ENCODE data around the gene CASTOR2.
A peak's percentile ranks its signal among the peaks of the same experiment; 100 is the strongest.
"Not testable (repeated sequence)": the region's sequence is repeated elsewhere in the genome, so short reads cannot be mapped to it uniquely, and the experiment has no call there.

CASTOR2 gene

GRCh38 chr7:75072981-75073283 is 108.4 kb downstream of the CASTOR2 start:
- 0 out of 2 replicates have a peak, but pooled peaks have one; percentile 18 for TF ChIP-seq TCF4 (CRISPR knock-in tag; IDR thresholded peaks at IDR 0.05; ENCODE audit: borderline replicate concordance)
- no peak for TF ChIP-seq ZNF8 (CRISPR knock-in tag; IDR thresholded peaks at IDR 0.05)
- TF ChIP-seq SNAI2 (CRISPR knock-in tag; IDR thresholded peaks at IDR 0.05), result 0 out of 2 replicates have a peak, but pooled peaks have one; percentile 9
- peak; percentile 5 for ATAC-seq

- ATAC-seq, result not testable (repeated sequence)
Measured at GRCh38 chr7:75074262-75074641, 109.7 kb downstream of the CASTOR2 start.
